Stomach (tissue), 9 donors: ENCODE results near the gene NARS2. TPM values are rescaled to one million over a fixed set of nuclear protein-coding genes. Genes with fewer than 3 reads are reported as not detected.

Experiments used
- DNase-seq, 2 donors: peaks; one replicate each; pipeline versions ENCODE4 v3.0.0 to v3.0.0-alpha.2; 2013 to 2019
- H3K27ac ChIP-seq, 5 donors: fragments of 200-600 bp in 4 of 5; sonication (generic) in 4 of 5; one replicate each; pipeline ENCODE4 v1.5.1; 2013 to 2019; ENCODE audit warnings: mild to moderate bottlenecking in 1 of 5, moderate library complexity in 1 of 5
- H3K27me3 ChIP-seq, 3 donors: fragments of 200-600 bp; sonication (generic); one replicate each; pipeline ENCODE4 v1.5.1; 2017 to 2019; ENCODE audit warnings: mixed run types in 1 of 3
- H3K36me3 ChIP-seq, 4 donors: fragments of 200-600 bp; sonication (generic); 1 replicate in 3 of 4; 2 replicates in 1 of 4; pipeline ENCODE4 v1.5.1; 2016 to 2019
- H3K4me1 ChIP-seq, 4 donors: fragments of 200-600 bp; sonication (generic); one replicate each; pipeline ENCODE4 v1.5.1; 2016 to 2019
- H3K4me3 ChIP-seq, 4 donors: fragments of 200-600 bp; sonication (generic) in 3 of 4; one replicate each; pipeline ENCODE4 v1.5.1; 2016 to 2019; ENCODE audit warnings: mild to moderate bottlenecking in 1 of 4
- H3K9me3 ChIP-seq, 4 donors: fragments of 200-600 bp; sonication (generic); one replicate each; pipeline ENCODE4 v1.5.1; 2016 to 2019
- CTCF ChIP-seq, 7 experiments: fragments of 450-650 bp in 4 of 7; fragments of 200-600 bp in 3 of 7; sonication (generic) in 3 of 7; IDR thresholded peaks; one replicate each; pipeline ENCODE4 v1.5.1; 2016 to 2019; ENCODE audit warnings: antibody characterized with exemption in 7 of 7, control low read depth in 2 of 7, mild to moderate bottlenecking in 1 of 7
- EP300 ChIP-seq: sonication (generic); formaldehyde crosslinking; IDR thresholded peaks from one replicate; pipeline ENCODE4 v1.6.1; 2017; ENCODE audit warnings: antibody characterized with exemption
- POLR2A ChIP-seq, 4 donors: fragments of 450-650 bp; IDR thresholded peaks; one replicate each; pipeline ENCODE4 v1.6.1; 2016; ENCODE audit warnings: antibody characterized with exemption in 4 of 4, control low read depth in 2 of 4, mild to moderate bottlenecking in 1 of 4, moderate library complexity in 1 of 4
- POLR2AphosphoS5 ChIP-seq, 3 donors: sonication (generic); formaldehyde crosslinking; IDR thresholded peaks; one replicate each; pipeline ENCODE4 v1.6.1; 2016; ENCODE audit warnings: antibody characterized with exemption in 3 of 3
- WGBS, 5 donors: extraction: QIAGEN DNeasy Blood & Tissue Kit in 3 of 5; methylation state at CpG; one replicate each; pipeline versions ENCODE4 v1.1.5 to v1.1.7; 2013 to 2018; 5-methylcytosine and 5-hydroxymethylcytosine counted together
- intact Hi-C: fragments of 100-400 bp; cut with DNase I; formaldehyde crosslinking; loops from one replicate; pipeline ENCODE4 v1.15.1; 2023; ENCODE audit warnings: low total_unique reads
- polyA plus RNA-seq, 3 donors: library from polyadenylated mRNA; stranded (reverse); fragments of 200-250 nt; gene quantifications; one replicate each; pipeline ENCODE4 v1.2.3, GENCODE V29; 2013
- total RNA-seq, 5 donors: library from RNA; depleted of rRNA; stranded (reverse); fragments of >200 nt; gene quantifications; one replicate each; pipeline versions ENCODE4 v1.1.0 to v1.2.3, GENCODE V29; 2014 to 2016
- donor health status: healthy with polysubstance abuse.
- donor health status: Bipolar disorder and iron deficiency.
- donor health status: healthy.

Gene NARS2
- total and polyA plus RNA-seq, 8 donors: 4.7 to 34.5 (median 14.1) TPM

DNA sequence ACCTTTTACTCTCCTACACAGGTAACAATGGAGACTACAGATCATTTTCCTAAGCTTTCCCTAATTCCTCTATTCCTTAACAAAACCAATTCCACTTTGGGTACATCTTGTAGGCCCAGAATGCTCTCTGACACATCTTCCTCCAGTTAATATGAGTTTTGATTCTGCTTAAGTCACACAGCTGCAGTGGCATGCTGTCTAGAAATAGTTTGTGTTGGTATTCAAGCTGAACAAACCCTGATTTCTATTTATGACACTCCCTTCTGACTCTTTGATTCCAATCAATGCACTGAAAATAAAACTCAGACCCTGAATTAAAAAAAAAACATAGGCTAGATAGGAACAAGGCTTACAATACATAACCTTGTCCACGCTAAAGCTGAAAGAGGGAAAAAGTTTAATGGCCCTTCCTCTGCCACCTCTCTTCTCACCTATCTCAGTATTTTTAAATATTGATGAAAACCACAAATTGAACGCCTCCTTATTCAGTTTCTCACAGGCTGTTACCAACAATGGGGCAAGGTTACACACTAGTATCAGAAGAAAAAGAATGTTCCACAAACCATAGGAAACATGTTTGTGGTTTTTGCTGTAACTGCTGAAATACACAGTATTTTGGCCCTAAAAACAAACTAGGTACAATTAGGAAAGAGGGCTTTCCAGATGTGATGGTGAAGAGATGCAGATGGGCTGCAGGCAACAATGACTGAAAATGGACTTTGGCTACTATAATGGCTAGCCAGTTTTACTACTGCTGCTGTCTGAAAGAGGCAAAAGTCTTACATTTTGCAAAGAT lies 121.3 kb downstream of the NARS2 start:
- Histone ChIP-seq H3K27ac (no peak overlapping the region), H3K4me3 (no peak overlapping the region)

GRCh38 chr11:78451371-78452150 lies 123.1 kb downstream of the NARS2 start:
- no peaks in the 10 kb centered on the region for H3K27me3 ChIP-seq
- WGBS, 5 donors: 57 to 76% (median 62%) methylated on average over 5 of the region's 5 CpGs
- no peak for DNase-seq
- no peaks in the 10 kb centered on the region for H3K9me3 ChIP-seq
- no peak overlapping the region for H3K4me3 ChIP-seq
- peaks cover 0 to 10% (median 2%) of the 10 kb centered on the region in 4 donors for H3K4me1 ChIP-seq
- H3K27ac ChIP-seq: no peak overlapping the region
- TF ChIP-seq EP300 (no peak), POLR2AphosphoS5 (IDR thresholded peaks at IDR 0.05) (no peak), POLR2A (IDR thresholded peaks at IDR 0.05) (no peak), CTCF (IDR thresholded peaks at IDR 0.05) (no peak)
- intact Hi-C loops: no loop called here
- peaks cover 0 to 3% (median 1%) of the 10 kb centered on the region in 4 donors for H3K36me3 ChIP-seq

More for the DNA sequence above, 121.3 kb downstream of the NARS2 start:
- WGBS, 5 donors: 74 to 85% (median 80%) methylated on average over 2 of the region's 2 CpGs
- H3K36me3 ChIP-seq: peaks cover 0 to 9% (median 3%) of the 10 kb centered on the region in 4 donors
- H3K27me3 ChIP-seq: no peaks in the 10 kb centered on the region
- intact Hi-C loops: no loop called here
- H3K4me1 ChIP-seq: peaks cover 0 to 10% (median 2%) of the 10 kb centered on the region in 4 donors
- DNase-seq: no peak
- TF ChIP-seq CTCF (IDR thresholded peaks at IDR 0.05) (no peak), POLR2A (IDR thresholded peaks at IDR 0.05) (no peak), EP300 (no peak), POLR2AphosphoS5 (IDR thresholded peaks at IDR 0.05) (no peak)
- no peaks in the 10 kb centered on the region for H3K9me3 ChIP-seq

DNA sequence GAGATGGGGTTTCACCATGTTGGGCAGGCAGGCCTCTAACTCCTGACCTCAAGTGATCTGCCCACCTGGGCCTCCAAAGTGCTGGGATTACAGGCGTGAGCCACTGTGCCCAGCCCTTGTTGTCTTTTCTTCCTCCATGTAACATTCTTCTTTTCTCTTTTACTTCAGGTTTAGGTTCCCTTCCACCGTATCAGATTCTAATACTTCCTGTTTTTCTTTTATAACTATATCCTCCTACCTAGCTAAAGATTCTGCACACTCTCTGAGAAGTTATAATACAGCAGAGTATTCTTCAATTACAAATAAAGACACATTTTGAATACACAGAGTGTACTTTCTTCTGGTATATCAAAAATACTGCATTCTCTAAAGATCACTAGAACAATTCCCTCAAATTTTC lies 123.8 kb downstream of the NARS2 start:
- H3K4me3 ChIP-seq: no peak overlapping the region
- WGBS, 5 donors: 49 to 69% (median 64%) methylated on average over 2 of the region's 2 CpGs
- no peaks in the 10 kb centered on the region for H3K27me3 ChIP-seq
- H3K4me1 ChIP-seq: peaks cover 0 to 10% (median 2%) of the 10 kb centered on the region in 4 donors
- no peak overlapping the region for H3K27ac ChIP-seq
- H3K36me3 ChIP-seq: no peaks in the 10 kb centered on the region
- intact Hi-C loops: no loop called here
- H3K9me3 ChIP-seq: no peaks in the 10 kb centered on the region
- TF ChIP-seq POLR2A (IDR thresholded peaks at IDR 0.05) (no peak), EP300 (no peak), CTCF (IDR thresholded peaks at IDR 0.05) (no peak), POLR2AphosphoS5 (IDR thresholded peaks at IDR 0.05) (no peak)
- DNase-seq: no peak

DNA sequence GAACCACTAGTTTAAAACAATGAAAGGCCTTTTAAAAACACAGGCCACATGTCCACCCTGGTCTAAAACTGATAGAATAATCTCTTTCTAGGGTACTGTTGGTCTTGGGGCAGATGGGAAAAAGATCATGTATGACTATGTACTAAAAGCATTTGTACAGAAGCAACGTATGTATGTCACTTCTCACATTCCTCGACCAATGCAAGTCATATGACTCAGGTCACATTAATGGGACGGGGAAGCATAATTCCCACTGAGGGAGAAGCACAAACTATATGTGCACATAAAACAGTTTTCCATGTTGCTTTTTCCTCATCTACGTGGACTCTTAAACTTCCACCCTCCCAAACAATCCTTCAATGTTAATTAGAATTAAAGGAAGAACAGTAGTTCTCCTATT lies 124.8 kb downstream of the NARS2 start:
- Histone ChIP-seq H3K9me3 (no peaks in the 10 kb centered on the region), H3K27ac (no peak overlapping the region), H3K4me3 (no peak overlapping the region), H3K4me1 (peaks cover 0 to 10% (median 2%) of the 10 kb centered on the region in 4 donors), H3K27me3 (no peaks in the 10 kb centered on the region), H3K36me3 (no peaks in the 10 kb centered on the region)
- no peak for DNase-seq
- TF ChIP-seq EP300 (no peak), POLR2A (IDR thresholded peaks at IDR 0.05) (no peak)
- intact Hi-C loops: no loop called here
- 89 to 97% (median 95%) methylated on average over 4 of the region's 4 CpGs for WGBS, 5 donors
